HL-60/S4 treated with phorbol 12-myristate 13-acetate at 8.2 ng/mL for 4 days and 3 days (cell line): ENCODE measurements around the gene FAM114A2.
"Not testable (repeated sequence)": the region's sequence is repeated elsewhere in the genome, so short reads cannot be mapped to it uniquely, and the experiment has no call there.

Source experiments
- in situ Hi-C: fragments of 300-500 bp; cut with MboI; formaldehyde crosslinking; loops from 2 replicates; pipeline ENCODE4 v1.15.0; 2022; ENCODE audit warnings: low sequenced_read_pairs

FAM114A2 gene

DNA sequence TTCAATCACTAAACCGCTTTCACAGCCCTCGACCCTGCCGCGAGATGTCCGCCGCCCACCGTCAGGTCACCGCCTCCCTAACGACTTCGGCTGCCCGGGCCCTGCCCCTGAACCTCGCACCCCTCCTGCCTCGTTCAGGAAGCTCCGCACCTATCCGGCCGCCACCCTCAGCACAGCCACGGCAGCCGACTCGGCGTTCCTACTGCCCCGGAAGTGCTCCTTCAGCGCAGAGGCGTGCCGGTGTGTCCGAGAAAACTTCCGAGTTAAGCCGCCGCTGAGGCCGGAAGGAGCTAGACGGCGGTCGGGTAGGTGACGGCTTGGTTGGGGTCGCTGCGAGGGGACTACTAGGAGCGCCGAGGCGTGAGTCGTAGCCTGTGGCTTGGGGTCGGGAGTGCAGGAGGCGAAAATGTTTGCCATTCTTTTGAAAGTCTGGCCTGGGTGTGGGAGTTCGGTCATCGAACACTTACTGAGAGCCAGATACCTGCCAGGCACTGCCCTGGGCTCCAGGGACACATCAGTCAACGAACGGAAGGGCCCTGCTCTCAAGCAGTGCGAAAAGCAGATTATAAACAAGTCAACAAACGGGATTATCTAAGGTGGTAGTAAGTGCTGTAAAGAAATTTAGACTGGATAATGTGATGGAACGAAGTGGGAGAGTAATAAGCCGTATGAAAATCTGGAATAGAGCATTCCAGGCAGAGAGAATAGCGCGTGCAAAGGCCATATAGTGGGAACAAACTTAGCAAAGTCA, at the start of gene FAM114A2, which contains the start of gene MFAP3:
TSS of gene FAM114A2 (minus strand) at position 204 of the 751 bp plus-strand sequence. CDS start 3,957 bp downstream, outside the sequence.
TSS of gene MFAP3 (plus strand) at position 261 of the 751 bp plus-strand sequence. CDS start 10,756 bp downstream, outside the sequence.
- in situ Hi-C loops = no loop called here

DNA sequence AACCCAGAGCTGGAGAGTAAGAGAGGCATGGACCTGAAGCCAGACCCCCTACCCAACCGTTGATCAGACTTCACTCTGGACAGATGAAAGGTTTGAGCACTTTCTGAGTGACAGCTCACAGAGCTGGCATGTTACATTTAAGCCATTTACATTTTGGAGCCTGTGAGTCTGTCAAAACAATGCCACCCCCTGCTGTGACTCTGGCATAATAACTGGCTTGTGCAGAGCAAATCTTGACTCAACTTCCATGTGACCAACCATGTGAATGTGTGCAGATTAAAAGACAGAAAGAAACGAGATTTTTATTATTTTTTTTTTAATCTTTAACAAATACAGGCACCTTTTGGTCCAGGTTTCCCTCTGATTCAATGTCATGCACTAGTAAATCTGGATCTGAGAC, 48.5 kb upstream of the FAM114A2 start:
- in situ Hi-C loops = no loop called here

DNA sequence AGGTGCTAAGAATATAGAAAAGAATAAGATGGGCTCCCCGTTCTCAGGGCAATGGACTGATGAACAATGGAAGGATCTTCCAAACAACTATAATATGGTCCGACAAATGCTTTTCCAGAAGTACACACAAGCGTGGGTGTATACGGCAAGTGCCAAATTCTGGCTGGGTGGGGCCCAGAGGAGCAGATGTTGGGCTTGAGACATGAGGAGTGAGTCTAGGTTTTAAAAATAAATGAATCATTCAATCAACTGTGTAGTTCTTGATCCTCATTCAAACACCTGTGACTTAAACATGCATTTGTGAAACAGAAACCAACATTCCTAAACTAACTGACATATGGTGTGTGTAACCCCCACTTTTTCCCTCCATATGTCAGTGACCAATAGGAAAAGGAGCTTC, 47.9 kb upstream of the FAM114A2 start:
- in situ Hi-C loops = no loop called here

DNA sequence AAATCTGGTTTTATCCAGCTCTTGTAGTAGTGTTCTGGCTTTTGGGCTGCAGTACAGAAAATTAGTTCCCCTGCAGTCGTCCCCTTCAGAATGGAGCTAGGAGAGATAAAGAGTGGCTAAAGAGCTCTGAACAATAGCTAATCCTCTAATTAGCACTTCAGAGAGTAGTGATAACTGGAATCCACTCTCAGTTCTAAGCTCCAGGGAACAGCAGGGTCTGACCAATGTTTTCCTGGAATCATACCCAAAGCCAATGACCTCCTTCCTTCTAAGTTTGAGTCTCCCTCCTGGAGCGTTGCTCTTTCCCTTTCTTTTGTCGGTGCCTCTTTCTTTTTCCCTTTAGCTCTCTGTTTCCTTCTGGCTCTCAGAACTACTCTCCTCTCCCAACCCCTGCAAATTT, 47.4 kb upstream of the FAM114A2 start:
- in situ Hi-C loops = no loop called here

DNA sequence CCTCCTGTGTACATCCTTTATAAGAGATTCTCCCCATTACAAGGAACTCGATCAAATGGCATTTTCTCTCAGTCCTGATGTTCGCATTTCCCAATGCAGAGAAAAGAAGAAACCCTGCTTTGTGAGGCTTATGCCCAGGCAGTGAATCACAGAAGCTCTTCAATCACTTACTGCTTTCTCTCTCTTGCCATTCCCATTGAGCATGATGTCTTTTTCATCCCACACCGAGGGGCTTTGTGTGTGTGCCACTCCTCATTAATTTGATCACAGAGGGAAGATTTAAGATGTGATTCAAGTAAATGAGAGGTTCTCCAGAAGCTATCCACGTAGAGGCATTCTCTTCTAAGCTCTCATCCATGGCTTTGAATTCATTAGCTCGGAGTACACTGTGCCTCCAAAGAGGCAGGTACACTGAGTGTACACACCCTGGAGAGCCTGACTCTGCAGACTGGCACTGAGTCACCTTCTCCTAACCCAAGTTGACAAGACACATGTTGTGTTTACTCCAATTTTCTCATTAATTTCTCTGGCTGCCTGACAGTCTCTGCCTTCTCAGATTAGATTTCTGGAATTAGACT, 45.4 kb upstream of the FAM114A2 start:
- in situ Hi-C loops = no loop called here

DNA sequence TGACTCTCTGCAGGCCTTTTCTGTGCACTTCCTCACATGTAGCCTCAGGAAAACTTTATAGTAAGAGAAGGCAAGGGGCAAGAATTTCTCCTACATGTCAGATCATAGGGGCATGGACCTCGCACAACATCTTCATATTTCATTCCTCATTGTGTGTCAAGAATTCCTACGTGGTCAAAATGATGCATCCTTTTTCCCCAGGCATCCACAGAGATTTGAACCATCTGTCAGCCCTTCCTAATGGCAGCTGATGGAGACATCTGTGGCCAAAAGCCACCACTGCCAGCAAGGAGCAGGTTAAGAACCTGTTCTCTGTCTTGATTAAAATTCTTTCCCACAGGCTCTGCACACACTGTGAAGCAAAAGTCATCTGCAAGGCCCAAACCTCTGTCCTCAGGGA, 42.5 kb upstream of the FAM114A2 start:
- in situ Hi-C loops = no loop called here

DNA sequence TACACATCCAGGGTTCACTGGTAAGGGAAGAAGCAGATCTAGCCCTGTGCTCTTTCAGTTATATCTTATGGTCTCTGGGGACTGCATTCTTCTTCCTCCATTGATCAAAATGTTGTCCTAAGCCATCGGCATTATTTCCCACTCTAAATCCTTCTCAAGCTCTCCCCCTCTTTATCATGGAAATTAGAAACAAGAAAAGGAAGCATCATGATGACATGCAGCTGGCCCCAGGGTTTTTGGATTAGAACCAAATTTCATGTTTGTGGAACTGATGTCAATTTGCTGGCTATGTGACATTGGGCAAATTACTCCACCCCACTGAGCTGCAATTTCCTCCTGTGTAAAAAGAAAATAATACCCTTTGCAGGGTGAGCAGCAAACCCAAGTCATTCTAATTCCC, 39.6 kb upstream of the FAM114A2 start:
- in situ Hi-C loops = no loop called here

DNA sequence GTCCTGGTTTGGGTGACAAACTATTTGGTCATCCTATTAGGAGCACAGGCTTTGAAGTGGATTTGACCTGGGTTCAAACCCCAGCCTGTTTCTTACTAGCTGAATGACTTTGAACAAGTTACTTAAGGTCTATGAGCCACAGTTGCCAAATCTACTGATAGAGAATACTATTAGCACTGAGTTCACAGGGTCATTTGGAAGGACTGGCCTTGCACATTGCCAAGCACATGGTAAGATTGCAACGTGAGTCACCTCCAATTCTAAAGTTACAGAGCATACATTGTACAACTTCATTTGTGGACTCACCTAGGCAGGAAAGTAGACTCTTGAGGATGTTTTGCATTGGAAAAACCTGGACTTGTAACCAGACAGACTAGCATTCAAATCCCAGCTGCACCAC, 39.0 kb upstream of the FAM114A2 start:
- in situ Hi-C loops = no loop called here

DNA sequence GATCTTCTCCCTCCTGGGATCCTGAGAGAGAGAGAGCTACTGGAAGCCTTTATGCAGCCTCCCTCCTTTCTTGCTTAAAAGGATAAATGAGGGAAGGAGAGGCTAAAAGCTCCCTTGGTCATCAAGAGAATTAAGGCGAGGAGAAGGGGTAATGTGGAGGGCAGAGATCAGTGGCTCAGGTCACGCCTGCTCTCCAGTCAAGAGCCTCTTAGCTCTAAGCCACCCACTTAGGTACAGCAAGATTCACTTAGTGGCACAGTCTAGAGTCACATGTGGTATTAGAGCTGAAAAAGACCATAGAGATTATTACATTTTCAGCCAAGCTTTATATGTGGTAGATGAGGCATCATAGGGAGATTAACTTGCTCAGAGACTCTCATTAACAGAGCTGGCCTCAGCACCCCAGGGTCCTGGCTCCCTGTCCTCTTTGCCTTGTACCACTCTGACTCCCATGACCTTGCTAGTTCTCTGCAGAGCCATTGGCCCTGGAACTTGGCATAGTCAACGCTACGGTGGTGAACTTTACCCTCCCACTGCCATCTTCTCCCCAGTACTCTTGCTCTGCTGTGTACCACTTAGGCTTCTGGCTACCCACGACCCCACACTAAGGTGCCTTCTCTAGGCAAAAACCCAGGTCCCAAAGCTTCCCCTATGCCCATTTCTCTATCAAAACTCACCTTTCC, 37.7 kb upstream of the FAM114A2 start:
- in situ Hi-C loops = no loop called here

DNA sequence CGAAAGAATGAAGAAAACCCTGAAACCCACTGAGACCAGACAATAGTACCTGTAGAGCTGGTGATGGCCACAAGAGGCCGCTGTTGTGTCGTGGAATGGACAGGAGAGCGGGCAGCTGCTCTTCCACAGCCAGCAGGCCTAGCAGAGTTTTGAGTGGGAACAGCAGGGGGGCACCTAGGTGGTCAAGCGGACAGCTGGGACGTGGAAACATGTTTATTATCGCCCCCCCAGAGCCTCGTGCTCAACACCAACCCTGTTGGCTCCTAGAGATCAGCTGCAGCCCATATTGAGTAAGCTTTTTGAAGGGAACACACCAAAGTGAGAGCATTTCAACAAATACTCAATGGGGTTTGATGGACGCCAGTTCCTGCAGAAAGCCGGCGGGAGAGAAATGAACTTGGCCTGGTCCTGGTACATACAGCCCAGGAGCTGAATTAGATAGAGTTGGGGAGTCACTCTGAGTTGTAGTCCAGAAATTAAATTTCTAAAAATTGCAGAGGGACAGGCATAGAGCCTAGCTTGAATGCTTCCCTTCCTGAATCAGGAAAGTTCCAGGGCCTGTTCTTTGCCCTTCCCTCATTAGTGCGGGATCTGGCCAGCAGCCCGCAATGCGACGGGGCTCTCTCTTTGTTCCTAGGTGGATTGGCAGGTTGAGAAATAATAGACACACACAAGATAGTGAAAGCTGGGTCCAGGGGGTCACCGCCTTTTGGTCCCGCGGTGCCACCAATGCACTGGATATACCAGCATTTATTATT, 33.9 kb upstream of the FAM114A2 start:
- in situ Hi-C loops = no loop called here

DNA sequence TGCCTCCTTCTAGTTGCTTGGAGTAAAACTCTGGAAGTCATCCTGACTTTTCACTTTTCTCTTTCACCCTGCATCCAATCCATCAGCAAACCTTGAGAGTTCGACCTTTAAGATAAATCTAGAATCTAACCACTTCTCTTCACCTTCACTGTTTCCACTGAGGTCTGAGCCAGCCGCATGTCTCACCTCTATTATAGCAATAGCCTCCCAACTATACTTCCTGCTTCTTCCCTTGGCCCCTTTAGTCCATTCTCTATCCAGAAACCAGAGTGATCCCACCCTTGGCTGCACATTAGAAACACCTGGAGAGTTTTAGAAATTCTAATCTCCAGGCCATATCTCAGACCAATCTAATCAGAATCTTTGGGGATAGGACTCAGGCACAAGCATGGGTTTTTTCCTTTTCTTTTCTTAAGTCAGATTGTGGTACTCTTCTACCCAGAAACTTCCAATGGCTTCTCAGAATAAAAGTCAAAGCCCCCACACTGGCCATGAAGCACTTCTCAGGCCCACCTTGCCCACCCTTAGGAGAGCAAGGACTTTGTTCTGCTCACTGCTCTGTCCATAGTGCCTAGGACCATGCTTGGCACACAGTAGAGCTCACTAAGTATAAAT, 33.2 kb upstream of the FAM114A2 start:
- in situ Hi-C loops = no loop called here

DNA sequence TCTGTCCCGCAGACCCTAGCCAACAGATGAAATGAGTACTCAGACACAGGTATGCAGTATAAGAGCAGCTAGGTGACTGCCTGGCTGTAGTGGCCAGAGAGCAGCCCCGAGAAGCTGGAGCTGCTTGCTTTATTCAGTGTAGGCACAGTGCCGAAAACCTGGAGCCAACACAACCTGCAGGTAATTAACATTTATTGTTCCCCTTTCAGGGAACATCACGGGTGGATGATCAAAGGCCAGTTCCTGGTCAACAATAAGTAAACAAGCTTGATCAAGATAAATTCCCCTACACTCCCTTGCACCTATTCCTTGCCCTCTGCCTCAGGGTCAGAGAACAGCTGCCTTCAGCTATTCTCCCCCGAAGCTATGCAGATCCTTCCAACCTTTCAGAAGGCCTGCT, 31.1 kb upstream of the FAM114A2 start:
- in situ Hi-C loops = not testable (repeated sequence)

DNA sequence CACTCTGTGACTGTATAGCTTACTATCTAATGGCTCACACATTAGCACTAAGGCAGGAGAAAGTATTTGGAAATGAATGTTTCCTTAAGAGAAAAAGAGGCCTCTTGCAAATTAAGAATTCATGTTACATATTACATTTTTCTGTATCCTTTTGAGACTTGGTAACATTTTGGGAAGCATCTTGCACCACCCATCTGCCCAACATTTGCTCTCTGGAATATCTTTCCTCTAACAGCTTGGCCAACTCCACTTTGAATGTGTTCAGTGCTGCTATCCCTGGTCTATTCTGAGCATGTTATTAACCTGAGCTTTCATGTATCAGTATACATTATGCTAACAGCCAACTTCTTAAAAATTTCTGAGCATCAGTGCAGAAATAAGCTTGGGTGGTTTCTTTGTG, 27.3 kb upstream of the FAM114A2 start:
- in situ Hi-C loops = no loop called here

DNA sequence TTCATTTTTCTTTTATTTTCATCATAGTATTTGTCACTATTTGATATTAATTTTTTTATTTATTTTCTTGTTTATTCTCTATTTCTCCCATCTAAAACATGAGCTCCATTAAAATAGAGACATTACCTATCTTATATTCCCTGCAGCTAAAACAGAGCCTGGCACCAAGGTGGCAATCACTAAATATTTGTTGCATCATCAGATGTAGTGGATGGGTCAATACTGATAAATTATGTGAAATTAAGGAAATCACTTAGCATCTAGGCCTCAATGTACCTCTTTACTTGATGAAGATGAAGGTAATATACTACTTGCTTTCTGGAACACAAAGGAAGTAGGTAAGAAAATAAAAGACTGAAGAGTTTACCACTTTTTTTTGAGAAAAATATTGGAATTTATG, 24.7 kb upstream of the FAM114A2 start:
- in situ Hi-C loops = no loop called here

DNA sequence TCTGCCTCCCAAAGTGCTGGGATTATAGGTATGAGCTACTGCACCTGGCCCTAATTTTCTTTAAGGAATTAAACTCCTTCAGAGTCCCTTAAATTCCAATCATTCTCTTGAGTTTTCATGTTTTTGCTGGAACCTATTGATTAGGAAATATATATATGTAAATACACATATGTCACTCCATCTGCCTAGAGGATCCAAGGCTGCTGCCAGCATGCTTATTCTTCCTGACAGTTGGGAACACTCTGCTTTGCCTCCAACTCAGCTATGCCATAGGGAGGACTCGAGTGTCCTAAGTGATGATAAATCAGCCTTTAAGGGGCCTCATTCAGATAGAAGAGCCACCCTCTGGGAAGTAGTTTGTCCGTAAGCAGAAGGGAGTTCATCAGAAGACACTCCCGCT, 21.9 kb upstream of the FAM114A2 start:
- in situ Hi-C loops = no loop called here

DNA sequence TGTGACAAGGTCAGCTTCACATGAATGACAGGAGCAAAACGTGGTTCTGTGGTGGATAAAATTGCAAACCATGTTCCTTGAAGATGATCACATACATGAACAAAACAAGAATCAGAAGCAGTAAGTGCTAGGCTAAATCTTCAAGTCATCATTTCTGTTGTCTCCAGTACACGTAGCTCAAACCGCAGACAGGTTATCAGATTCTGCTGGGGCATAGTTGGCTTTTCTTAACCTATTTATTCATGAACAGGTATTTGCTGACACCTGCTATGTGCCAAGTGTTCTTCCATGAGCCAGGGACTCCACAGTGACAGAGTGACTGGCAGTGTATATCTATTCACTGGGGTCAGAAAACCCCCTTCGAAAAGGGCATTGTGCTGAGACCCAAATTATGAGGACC, 20.9 kb upstream of the FAM114A2 start:
- in situ Hi-C loops = no loop called here

DNA sequence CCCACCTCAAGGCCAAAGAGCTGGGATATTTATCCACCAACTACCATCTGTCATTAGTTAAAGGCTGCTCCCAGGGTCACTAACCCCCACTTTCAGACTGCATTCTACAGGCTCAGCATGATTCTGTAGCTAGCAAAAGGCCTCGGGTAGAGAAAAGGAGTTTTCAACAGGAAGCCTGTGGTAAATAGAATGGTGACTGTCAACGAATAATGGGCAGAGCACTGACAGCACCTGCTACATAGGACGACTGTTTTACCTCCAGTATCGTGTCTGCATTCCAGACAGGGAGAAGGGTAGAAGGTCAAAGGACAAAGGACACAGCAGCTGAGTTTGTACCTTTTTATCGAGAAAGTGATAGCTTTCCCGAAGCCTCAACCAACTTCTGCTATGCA, 20.3 kb upstream of the FAM114A2 start:
- in situ Hi-C loops = no loop called here

DNA sequence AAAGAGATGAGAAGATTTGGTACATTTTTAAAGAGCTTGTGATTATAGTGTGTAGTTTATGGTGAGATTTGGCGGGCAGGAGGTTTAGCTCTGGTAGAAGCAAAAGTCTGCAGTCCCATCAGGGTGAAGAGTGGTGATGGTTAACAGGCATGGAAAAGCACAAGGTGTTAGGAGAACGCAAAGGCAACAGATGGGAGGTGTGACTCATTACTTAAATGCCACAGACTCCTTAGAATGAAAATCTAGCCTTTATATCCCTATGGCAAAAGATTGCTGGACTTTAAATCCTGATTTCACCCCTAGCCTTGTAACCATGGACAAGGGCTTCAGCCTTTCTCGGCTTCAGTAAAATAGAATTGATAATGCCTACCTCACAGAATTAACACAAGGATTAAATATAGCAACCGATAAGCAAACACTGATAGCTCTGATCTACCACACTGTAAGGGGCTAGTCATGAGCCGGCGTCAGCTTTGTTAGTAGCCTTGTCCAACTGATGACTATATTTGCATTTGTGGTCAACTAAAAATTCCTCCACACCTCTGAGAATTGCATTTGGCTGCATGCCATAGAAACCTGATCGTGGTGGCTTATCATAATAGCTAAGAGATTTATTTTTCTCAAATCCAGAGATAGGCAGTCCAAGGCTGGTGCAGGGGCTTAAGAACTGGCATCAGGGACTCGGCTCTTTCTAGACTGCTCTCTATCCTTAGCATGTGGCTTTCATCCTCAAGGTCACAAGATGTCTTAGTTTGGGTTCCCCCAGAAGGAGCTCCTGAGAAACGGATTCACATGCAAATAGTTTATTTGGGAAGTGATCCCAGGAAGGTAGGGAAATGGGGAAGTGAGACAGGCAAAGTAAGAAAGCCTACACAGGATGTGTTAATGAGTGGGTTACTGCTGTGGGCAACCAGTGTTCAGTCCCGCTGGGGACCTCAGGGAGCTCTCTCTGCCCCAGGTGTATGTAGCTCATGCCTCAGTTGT, 19.6 kb upstream of the FAM114A2 start:
- in situ Hi-C loops = no loop called here

DNA sequence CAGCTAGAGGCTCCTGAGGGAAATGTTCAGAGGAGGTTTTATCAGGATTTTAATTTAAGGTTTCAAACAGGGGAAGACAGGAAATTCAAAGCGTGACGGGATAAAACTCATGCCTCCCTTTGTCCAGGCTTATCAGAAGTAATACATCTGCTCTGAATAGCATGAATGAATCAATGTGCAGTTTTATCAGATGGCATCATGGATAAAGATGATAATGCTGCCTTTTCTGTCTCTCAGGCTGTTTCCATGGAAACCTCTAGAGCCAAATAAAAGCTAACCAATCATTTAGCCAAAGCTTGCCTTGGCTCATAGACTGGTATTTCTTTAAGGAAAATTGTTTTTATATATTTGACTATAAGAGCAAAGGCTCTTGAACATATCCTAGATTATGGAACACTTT, 16.5 kb upstream of the FAM114A2 start:
- in situ Hi-C loops = no loop called here

DNA sequence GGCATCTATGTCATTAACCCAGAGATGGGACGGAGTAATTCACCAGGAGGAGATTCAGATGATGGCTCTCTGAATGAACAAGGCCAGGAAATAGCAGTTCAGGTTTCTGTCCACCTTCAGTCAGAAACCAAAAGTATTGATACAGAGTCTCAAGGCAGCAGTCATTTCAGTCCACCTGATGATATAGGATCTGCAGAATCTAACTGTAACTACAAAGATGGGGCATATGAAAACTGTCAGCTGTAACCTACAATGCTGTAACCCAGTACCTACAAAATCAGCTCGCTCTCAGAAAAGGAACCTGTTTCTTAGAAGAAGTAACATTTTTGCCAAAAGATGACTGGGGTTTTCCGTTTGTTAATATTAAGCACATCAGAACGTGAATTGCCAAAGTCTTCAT, 14.8 kb upstream of the FAM114A2 start:
- in situ Hi-C loops = no loop called here
